ENCODE measurements around the gene ZFPM1. TPM values are rescaled to one million over a fixed set of nuclear protein-coding genes. Genes with fewer than 3 reads are reported as not detected.
"Not testable (repeated sequence)": the region's sequence is repeated elsewhere in the genome, so short reads cannot be mapped to it uniquely, and the experiment has no call there.

ZFPM1 gene
- total RNA-seq, 3 donors from 2014 or later (not counting 1 experiment from before 2014, with no cell fraction given): 56.3 to 71.0 (median 64.6) TPM

- DNase-seq: no peak
- Mint-ChIP-seq H3K36me3 (no peaks in the 10 kb centered on the region), H3K27me3 (ENCODE audit: low read depth in 2 of 2) (peaks cover 0 to 10% of the 10 kb centered on the region in 2 donors), H3K4me3 (no peak overlapping the region), H3K27ac (no peak overlapping the region), H3K9me3 (no peaks in the 10 kb centered on the region), H3K4me1 (peaks cover 5 to 11% of the 10 kb centered on the region in 2 donors)
- peaks cover 10% of the 10 kb centered on the region for H3K4me1 ChIP-seq (ENCODE audit: control insufficient read depth, insufficient read depth, low read length)
- 12% methylated on average over 5 of the region's 5 CpGs for WGBS (ENCODE audit: insufficient coverage)
- H3K9me3 ChIP-seq (ENCODE audit: control insufficient read depth, insufficient read depth, low read length): no peaks in the 10 kb centered on the region
- H3K36me3 ChIP-seq (ENCODE audit: control insufficient read depth, insufficient read depth, low read length): no peaks in the 10 kb centered on the region
- no peak overlapping the region for H3K4me3 ChIP-seq (ENCODE audit: low read length)
- ATAC-seq: peak in 2 of 3 donors; percentile 21
- H3K27ac ChIP-seq (ENCODE audit: low read length): no peak overlapping the region
- H3K27me3 ChIP-seq (ENCODE audit: control insufficient read depth, insufficient read depth, low read length): no peaks in the 10 kb centered on the region
- no peak for TF ChIP-seq CTCF (IDR thresholded peaks at IDR 0.05)
- intact Hi-C loops (cut with micrococcal nuclease): no loop called here
Measured at GRCh38 chr16:88407807-88408206, 45.3 kb upstream of the ZFPM1 start.

GRCh38 chr16:88408561-88409142 lies 44.4 kb upstream of the ZFPM1 start:
- Mint-ChIP-seq H3K27me3 (ENCODE audit: low read depth in 2 of 2) (peaks cover 0 to 10% of the 10 kb centered on the region in 2 donors), H3K4me1 (peaks cover 5 to 11% of the 10 kb centered on the region in 2 donors), H3K36me3 (no peaks in the 10 kb centered on the region), H3K9me3 (no peaks in the 10 kb centered on the region), H3K4me3 (no peak overlapping the region), H3K27ac (no peak overlapping the region)
- no peak for ATAC-seq
- intact Hi-C loops (cut with micrococcal nuclease): no loop called here
- Histone ChIP-seq H3K27me3 (ENCODE audit: control insufficient read depth, insufficient read depth, low read length) (no peaks in the 10 kb centered on the region), H3K9me3 (ENCODE audit: control insufficient read depth, insufficient read depth, low read length) (no peaks in the 10 kb centered on the region), H3K36me3 (ENCODE audit: control insufficient read depth, insufficient read depth, low read length) (no peaks in the 10 kb centered on the region), H3K4me3 (ENCODE audit: low read length) (no peak overlapping the region), H3K4me1 (ENCODE audit: control insufficient read depth, insufficient read depth, low read length) (peaks cover 10% of the 10 kb centered on the region), H3K27ac (ENCODE audit: low read length) (no peak overlapping the region)
- no peak for TF ChIP-seq CTCF (IDR thresholded peaks at IDR 0.05)
- DNase-seq: no peak
- WGBS (ENCODE audit: insufficient coverage): 91% methylated on average over 14 of the region's 15 CpGs

- ATAC-seq: no peak
- no peak for DNase-seq
- no peaks in the 10 kb centered on the region for H3K36me3 Mint-ChIP-seq
Measured at GRCh38 chr16:88409296-88410065, 43.6 kb upstream of the ZFPM1 start.

GRCh38 chr16:88410297-88410968 lies 42.6 kb upstream of the ZFPM1 start:
- ATAC-seq: peak; percentile 5 to 18 (median 17)
- WGBS (ENCODE audit: insufficient coverage): 93% methylated on average over 28 of the region's 28 CpGs
- H3K4me1 ChIP-seq (ENCODE audit: control insufficient read depth, insufficient read depth, low read length); H3K4me1 Mint-ChIP-seq; H3K36me3 Mint-ChIP-seq; DNase-seq; H3K27me3 ChIP-seq (ENCODE audit: control insufficient read depth, insufficient read depth, low read length); H3K4me3 Mint-ChIP-seq; intact Hi-C loops (cut with micrococcal nuclease); H3K27ac ChIP-seq (ENCODE audit: low read length); H3K4me3 ChIP-seq (ENCODE audit: low read length); H3K9me3 Mint-ChIP-seq; H3K9me3 ChIP-seq (ENCODE audit: control insufficient read depth, insufficient read depth, low read length); H3K27ac Mint-ChIP-seq; H3K27me3 Mint-ChIP-seq (ENCODE audit: low read depth in 2 of 2); H3K36me3 ChIP-seq (ENCODE audit: control insufficient read depth, insufficient read depth, low read length): not testable (repeated sequence)

More at GRCh38 chr16:88409296-88410065, 43.6 kb upstream of the ZFPM1 start:
- no peak overlapping the region for H3K27ac ChIP-seq (ENCODE audit: low read length)
- H3K4me3 ChIP-seq (ENCODE audit: low read length): no peak overlapping the region
- no peak overlapping the region for H3K4me3 Mint-ChIP-seq
- intact Hi-C loops (cut with micrococcal nuclease): no loop called here
- no peaks in the 10 kb centered on the region for H3K27me3 ChIP-seq (ENCODE audit: control insufficient read depth, insufficient read depth, low read length)
- H3K9me3 ChIP-seq (ENCODE audit: control insufficient read depth, insufficient read depth, low read length): no peaks in the 10 kb centered on the region
- H3K27ac Mint-ChIP-seq: no peak overlapping the region
- H3K27me3 Mint-ChIP-seq (ENCODE audit: low read depth in 2 of 2): peaks cover 0 to 6% of the 10 kb centered on the region in 2 donors
- peaks cover 5 to 11% of the 10 kb centered on the region in 2 donors for H3K4me1 Mint-ChIP-seq
- H3K36me3 ChIP-seq (ENCODE audit: control insufficient read depth, insufficient read depth, low read length): no peaks in the 10 kb centered on the region
- 91% methylated on average over 28 of the region's 29 CpGs for WGBS (ENCODE audit: insufficient coverage)
- no peaks in the 10 kb centered on the region for H3K9me3 Mint-ChIP-seq
- peaks cover 10% of the 10 kb centered on the region for H3K4me1 ChIP-seq (ENCODE audit: control insufficient read depth, insufficient read depth, low read length)
- TF ChIP-seq CTCF (IDR thresholded peaks at IDR 0.05): no peak

Measured in natural killer cell (primary cell).